Right ventricle myocardium inferior (tissue), 1 donor: ENCODE measurements around the gene SDF2. TPM values are rescaled to one million over a fixed set of nuclear protein-coding genes. Genes with fewer than 3 reads are reported as not detected.

Experiments used
- ATAC-seq: fragments of 200-7000 bp; cut with Tn5 transposase; one replicate; pipeline ENCODE4 v1.9.1; 2020; ENCODE audit warnings: mild to moderate bottlenecking, moderate library complexity
- DNase-seq: peaks from one replicate; pipeline ENCODE4 v3.0.0; 2021; ENCODE audit errors: missing footprints
- intact Hi-C: fragments of 100-400 bp; cut with DNase I; formaldehyde crosslinking; loops from one replicate; pipeline ENCODE4 v1.11.0; 2022
- long read RNA-seq: library from polyadenylated mRNA; unstranded; transcript quantifications from one replicate; pipeline ENCODE4 v2.0.0, GENCODE V29; 2021
- total RNA-seq: library from RNA; stranded (reverse); fragmentation: NEBNext Ultra II Directional; extraction: Animal tissue kit (Norgen Biotek cat#: 25700); gene quantifications from one replicate; pipeline ENCODE4 v1.2.1, GENCODE V29; 2021
- donor health status: DM: no; HTN: yes; CAD: no; lungs with severe emphysema.

SDF2 gene, protein sequence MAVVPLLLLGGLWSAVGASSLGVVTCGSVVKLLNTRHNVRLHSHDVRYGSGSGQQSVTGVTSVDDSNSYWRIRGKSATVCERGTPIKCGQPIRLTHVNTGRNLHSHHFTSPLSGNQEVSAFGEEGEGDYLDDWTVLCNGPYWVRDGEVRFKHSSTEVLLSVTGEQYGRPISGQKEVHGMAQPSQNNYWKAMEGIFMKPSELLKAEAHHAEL
- 31.5 TPM for total RNA-seq
- long read RNA-seq, transcript SDF2-201 (3 exons, 1,568 nt): major isoform, 15 of 17 reads
- long read RNA-seq, partial matches to known transcripts: 0 of 17 reads
- long read RNA-seq, other reads (novel, unspliced or antisense): 0 of 17 reads

DNA sequence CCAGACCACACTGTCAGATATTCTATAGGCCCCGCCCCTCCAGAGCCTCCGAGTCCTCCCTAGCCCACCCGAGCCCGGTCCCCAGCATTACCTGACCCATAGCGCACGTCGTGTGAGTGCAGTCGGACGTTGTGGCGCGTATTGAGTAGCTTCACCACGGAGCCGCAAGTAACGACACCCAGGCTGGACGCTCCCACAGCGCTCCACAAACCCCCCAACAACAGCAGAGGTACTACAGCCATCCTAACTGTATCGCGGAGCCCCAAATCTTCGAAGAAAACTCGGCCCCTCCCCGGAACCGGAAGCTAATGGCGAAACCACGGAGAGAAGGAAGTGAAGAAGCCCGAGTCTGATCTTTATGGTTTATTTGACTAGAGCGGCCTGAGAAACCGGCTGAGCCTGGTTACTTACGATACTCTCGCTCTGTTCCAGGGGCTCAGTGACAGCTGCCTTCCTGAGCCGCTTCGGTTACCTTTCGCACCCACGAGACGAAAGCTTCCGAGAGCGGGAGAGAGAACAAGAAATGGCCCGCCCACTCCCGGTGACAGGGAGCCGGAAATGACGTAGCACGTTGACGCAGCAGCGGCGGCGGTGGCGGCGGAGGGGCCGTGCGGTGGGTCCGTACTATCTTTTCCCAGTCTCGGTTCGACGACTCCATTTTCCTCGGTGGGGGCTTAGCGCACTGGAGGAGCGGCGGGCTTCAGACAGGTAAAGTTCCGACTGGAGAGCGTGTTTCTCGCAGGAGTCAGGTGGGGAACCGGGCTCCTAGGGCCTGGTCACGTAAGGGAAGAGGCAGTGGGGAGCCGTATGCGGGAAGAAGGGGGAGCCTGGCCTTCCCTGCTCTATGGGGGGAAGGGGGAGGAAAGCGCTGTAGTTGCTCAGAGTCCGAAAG lies at the start of gene SDF2, which contains the start of gene SUPT6H:
SDF2 (minus strand) TSS at position 272 of the 892 bp plus-strand sequence; CDS start at position 242, 30 bp downstream.
SUPT6H (plus strand) TSS at position 571 of the 892 bp plus-strand sequence. CDS start 11,197 bp downstream, outside the sequence.
- peak; percentile 93 for DNase-seq
- ATAC-seq: peak; percentile 94
- intact Hi-C loops: no loop called here

GRCh38 chr17:28710861-28711722 lies 49.4 kb upstream of the SDF2 start:
- ATAC-seq (peak; percentile 97), DNase-seq (peak; percentile 95)
- intact Hi-C loops: no loop called here

DNA sequence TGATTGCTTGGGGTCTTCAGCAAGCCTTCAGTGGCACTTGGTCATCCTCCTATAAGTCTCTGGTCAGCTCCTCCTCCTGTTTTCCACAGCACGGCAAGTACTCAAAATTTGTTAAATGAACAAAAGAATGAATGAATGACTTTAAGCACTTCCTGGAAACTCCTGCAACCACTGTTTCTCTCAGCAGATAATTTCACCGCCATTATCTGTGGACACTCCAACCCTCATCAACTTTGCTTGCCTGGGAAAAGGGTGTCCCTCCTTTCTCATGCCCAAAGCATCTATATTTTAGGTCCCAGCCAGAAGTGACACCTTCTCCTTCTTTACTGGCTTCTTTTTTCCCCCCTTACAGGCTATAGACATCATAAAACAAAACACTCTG lies 45.6 kb upstream of the SDF2 start:
- DNase-seq (no peak), ATAC-seq (no peak)
- intact Hi-C loops: loop anchor here (5.0 kb wide), 1 partner anchor 60 kb away; the partner anchor contains the start of gene BLTP2

- intact Hi-C loops: loop anchor here (5.0 kb wide), 1 partner anchor 59 kb away; the partner anchor contains the start of gene BLTP2
- ATAC-seq (no peak), DNase-seq (peak; percentile 17)
These were observed 45.0 kb upstream of the SDF2 start for GRCh38 chr17:28706471-28707338.

DNA sequence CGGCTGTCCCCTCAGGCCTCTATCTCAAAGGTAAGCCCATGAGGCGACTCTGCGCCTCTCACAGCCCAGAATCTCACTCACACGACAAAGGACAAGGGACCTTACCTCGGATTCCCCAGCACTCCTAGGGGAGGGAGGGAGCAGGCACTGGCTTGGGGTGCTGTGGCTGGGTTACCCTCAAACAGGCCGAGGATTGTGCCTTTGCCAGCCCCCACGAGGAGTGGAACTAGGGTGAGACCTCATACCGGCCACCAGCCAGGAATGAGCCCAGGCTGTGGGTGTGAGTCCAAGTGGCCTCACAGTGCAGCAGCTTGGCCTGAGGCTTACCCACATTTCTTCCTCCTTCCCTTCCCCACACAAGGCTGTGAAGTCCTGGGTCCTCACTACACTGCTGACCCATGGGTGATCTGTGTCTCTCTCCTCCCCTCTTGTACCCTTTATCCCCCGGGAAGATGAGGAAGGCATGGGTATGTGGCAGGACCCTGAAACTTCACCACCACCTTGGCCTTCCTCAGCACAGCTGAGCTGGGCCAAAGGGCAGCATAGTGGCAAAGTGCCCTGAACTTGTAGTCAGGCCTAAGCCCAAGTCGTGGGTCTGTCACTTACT lies 44.1 kb upstream of the SDF2 start:
- intact Hi-C loops: loop anchor here (5.0 kb wide), 1 partner anchor 59 kb away; the partner anchor contains the start of gene BLTP2
- ATAC-seq (no peak), DNase-seq (peak; percentile 47)

- ATAC-seq: no peak
These were observed 43.5 kb upstream of the SDF2 start for GRCh38 chr17:28705074-28705659.

GRCh38 chr17:28704219-28704858 lies 42.6 kb upstream of the SDF2 start:
- intact Hi-C loops: no loop called here
- ATAC-seq (no peak), DNase-seq (peak; percentile 46)

More at GRCh38 chr17:28705074-28705659, 43.5 kb upstream of the SDF2 start:
- no peak for DNase-seq
- intact Hi-C loops: loop anchor here (5.0 kb wide), 1 partner anchor 58 kb away; the partner anchor contains the start of gene BLTP2

DNA sequence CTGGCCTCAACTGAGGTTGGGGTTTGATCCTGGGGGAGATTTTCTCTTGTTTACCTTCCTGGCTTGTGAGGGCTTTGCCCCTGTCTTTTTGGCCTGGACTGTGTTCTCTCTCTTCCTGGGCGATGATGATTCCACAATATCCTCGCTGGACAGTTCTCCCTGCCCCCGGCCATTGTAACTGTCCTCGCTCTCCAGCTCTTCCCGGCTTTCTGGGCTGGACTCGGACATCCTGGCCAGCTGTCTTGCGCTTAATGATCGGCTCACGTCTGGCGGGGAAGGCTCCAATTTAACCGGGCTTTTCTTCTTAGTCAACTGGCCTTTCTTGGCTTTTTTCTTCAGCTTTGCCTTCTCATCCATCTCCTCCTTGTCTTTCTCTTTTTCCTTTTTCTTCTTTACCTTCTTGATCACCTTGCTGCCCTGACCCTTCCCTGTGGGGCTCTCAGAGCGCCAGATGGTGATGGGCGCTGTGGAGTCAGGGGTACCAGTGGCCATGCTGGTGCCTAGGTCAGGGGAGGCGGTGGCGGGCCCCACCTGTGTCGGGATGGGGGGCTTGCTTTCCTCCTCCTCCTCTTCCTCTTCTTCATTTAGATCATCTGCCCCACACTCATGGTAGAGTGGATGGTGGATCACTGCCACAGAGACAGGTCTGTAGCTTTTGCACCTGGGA lies 42.0 kb upstream of the SDF2 start:
- no peak for ATAC-seq
- DNase-seq: peak; percentile 18
- intact Hi-C loops: no loop called here

DNA sequence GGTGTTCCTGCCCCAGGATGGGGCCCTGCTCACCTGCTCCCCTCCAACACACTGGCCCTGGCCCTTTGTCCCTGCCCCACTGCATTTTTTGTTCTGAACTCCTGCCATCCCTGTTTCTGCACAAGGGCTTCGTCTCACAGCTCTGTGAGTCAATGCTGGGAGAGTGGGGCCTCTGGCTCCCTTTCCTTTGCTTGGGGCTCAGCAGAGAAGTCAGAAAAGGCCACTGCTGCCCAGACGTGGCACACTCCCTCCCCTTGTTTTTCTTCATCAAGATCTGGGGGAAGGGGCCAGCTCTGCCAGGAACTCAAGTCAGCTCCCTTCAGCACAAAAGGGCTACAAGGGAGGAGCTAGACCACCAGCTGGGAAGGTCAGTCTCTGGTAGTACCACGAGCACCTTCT lies 41.0 kb upstream of the SDF2 start:
- ATAC-seq: no peak
- intact Hi-C loops: no loop called here
- peak; percentile 13 for DNase-seq

GRCh38 chr17:28702026-28702751 lies 40.5 kb upstream of the SDF2 start:
- intact Hi-C loops: no loop called here
- ATAC-seq: no peak
- peak; percentile 31 for DNase-seq

DNA sequence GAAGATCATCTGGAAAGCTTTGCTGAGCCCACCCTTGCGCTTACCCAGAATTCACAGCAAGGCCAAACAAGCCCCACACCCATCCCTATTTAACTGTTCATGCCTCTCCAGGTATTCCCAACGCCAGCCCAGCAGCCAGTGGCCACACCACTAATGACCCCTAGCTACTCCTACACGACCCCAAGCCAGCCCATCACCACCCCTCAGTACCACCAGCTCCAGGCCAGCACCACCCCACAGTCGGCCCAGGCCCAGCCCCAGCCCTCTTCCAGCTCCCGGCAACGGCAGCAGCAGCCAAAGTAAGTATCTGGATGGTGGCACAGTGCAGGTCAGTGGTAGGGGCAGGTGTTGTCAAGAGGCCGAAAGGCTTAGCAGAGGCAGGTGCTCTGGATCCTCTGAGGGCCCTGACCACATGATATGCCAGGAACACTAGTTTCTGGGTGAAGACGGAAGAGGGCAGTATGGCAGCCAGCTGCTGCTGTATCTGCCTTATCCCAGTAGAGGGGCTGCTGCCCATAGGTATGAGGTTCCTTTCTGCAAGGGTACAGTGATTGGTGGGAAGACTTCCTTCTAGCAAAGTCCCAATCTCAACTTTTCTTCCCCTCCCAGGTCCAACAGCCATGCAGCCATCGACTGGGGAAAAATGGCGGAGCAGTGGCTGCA lies 39.3 kb upstream of the SDF2 start:
- DNase-seq: no peak
- intact Hi-C loops: no loop called here
- ATAC-seq: no peak

- intact Hi-C loops: no loop called here
- ATAC-seq (no peak), DNase-seq (no peak)
These were observed 38.6 kb upstream of the SDF2 start for GRCh38 chr17:28700278-28700677.

- DNase-seq (no peak), ATAC-seq (no peak)
- intact Hi-C loops: no loop called here
These were observed 36.7 kb upstream of the SDF2 start for GRCh38 chr17:28698253-28698941.

DNA sequence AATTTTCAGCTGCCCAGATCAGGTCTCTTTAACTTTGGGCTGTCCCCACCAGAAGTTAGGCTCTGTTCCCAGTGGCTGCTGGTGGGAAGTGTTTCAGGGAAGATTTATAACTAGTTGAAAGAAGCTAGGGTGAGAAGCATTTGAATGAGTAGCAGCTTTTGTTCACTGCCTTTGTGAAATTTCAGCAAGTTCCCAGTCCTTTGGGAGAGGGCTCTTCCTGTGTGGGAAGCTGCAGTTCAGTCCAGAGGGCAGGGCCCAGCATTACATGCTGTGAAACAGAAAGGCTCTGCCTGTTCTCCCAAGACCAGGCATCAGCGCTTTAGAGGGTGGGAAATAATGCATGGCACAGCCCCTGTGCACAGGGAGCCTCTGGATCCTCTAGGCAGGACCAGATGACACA lies 32.2 kb upstream of the SDF2 start:
- intact Hi-C loops: no loop called here
- DNase-seq: no peak
- ATAC-seq: no peak
